ENCODE data around the gene ZNF416. TPM values are rescaled to one million over a fixed set of nuclear protein-coding genes. Genes with fewer than 3 reads are reported as not detected.

The ZNF416 gene
- total and polyA plus RNA-seq, 2 of the 8 experiments (the other 6 are each of a cell fraction or from before 2014, with no cell fraction given): 3.2 to 10.3 TPM

- no peak for TF ChIP-seq KDM4A (IDR thresholded peaks at IDR 0.05; ENCODE audit: low read depth, low read length, severe bottlenecking)
- no peak for TF ChIP-seq SP1 (IDR thresholded peaks at IDR 0.05; ENCODE audit: low read depth, low read length)
Observed at GRCh38 chr19:57606931-57607330, 28.2 kb upstream of the ZNF416 start (continued).
